Measurements from ENCODE around the gene MDK.

DNA sequence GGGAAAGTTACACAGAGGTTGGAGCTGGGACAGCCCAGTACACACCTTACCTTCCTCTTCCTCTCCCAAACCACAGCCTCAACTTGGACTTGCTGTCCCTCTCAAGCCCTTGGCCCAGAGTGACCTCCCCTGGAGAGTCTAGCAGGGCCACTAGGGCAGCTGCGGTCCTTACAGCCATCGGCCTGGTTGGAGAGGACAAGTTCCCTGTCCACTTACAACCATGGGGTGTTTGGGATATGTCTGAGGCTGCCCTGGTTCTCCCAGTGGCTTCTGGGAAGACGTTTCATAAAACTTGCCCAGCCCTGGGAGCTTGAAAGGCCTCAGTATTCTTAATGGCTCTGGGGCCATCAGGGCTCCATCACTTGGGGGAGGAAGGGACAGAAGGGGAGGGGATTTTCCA is 47.3 kb upstream of the MDK start:
- TF ChIP-seq TAF1 (IDR thresholded peaks at IDR 0.05; ENCODE audit: low read depth): no peak
- no peak for TF ChIP-seq CREB1 (IDR thresholded peaks at IDR 0.05; ENCODE audit: low read depth)
- TF ChIP-seq EP300 (IDR thresholded peaks at IDR 0.05; ENCODE audit: borderline replicate concordance): no peak
- TF ChIP-seq, protein P1, sequence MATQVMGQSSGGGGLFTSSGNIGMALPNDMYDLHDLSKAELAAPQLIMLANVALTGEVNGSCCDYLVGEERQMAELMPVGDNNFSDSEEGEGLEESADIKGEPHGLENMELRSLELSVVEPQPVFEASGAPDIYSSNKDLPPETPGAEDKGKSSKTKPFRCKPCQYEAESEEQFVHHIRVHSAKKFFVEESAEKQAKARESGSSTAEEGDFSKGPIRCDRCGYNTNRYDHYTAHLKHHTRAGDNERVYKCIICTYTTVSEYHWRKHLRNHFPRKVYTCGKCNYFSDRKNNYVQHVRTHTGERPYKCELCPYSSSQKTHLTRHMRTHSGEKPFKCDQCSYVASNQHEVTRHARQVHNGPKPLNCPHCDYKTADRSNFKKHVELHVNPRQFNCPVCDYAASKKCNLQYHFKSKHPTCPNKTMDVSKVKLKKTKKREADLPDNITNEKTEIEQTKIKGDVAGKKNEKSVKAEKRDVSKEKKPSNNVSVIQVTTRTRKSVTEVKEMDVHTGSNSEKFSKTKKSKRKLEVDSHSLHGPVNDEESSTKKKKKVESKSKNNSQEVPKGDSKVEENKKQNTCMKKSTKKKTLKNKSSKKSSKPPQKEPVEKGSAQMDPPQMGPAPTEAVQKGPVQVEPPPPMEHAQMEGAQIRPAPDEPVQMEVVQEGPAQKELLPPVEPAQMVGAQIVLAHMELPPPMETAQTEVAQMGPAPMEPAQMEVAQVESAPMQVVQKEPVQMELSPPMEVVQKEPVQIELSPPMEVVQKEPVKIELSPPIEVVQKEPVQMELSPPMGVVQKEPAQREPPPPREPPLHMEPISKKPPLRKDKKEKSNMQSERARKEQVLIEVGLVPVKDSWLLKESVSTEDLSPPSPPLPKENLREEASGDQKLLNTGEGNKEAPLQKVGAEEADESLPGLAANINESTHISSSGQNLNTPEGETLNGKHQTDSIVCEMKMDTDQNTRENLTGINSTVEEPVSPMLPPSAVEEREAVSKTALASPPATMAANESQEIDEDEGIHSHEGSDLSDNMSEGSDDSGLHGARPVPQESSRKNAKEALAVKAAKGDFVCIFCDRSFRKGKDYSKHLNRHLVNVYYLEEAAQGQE (IDR thresholded peaks at IDR 0.05; ENCODE audit: low read depth): no peak
- TF ChIP-seq YY1 (IDR thresholded peaks at IDR 0.05; ENCODE audit: low read depth): no peak
- TF ChIP-seq, protein P2, sequence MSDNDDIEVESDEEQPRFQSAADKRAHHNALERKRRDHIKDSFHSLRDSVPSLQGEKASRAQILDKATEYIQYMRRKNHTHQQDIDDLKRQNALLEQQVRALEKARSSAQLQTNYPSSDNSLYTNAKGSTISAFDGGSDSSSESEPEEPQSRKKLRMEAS (IDR thresholded peaks at IDR 0.05): no peak
- no peak for TF ChIP-seq EGR1 (IDR thresholded peaks at IDR 0.05)
- TF ChIP-seq TCF12 (IDR thresholded peaks at IDR 0.05; ENCODE audit: low read depth): no peak
- TF ChIP-seq NFIC (IDR thresholded peaks at IDR 0.05): no peak
- TF ChIP-seq RAD21 (IDR thresholded peaks at IDR 0.05; ENCODE audit: low read depth): no peak
- TF ChIP-seq TEAD4 (IDR thresholded peaks at IDR 0.05): no peak
- TF ChIP-seq, protein P3, sequence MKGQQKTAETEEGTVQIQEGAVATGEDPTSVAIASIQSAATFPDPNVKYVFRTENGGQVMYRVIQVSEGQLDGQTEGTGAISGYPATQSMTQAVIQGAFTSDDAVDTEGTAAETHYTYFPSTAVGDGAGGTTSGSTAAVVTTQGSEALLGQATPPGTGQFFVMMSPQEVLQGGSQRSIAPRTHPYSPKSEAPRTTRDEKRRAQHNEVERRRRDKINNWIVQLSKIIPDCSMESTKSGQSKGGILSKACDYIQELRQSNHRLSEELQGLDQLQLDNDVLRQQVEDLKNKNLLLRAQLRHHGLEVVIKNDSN (IDR thresholded peaks at IDR 0.05): no peak
- no peak for TF ChIP-seq FOXM1 (IDR thresholded peaks at IDR 0.05; ENCODE audit: borderline replicate concordance, low read depth)
- TF ChIP-seq CEBPB (IDR thresholded peaks at IDR 0.05): no peak

Data from Ishikawa (cell line).